Bronchial epithelial cell (primary cell): ENCODE measurements around the gene DTX4. TPM values are rescaled to one million over a fixed set of nuclear protein-coding genes. Genes with fewer than 3 reads are reported as not detected.
A peak's percentile ranks its signal among the peaks of the same experiment; 100 is the strongest.

ENCODE experiments used
- DNase-seq: peaks from one replicate; pipeline ENCODE4 v3.0.0-alpha.2; 2010; ENCODE audit warnings: low read depth
- FAIRE-seq: peaks from 2 replicates; lab custom pipeline; 2011; peaks lifted over from hg19 to GRCh38; lab: Jason Lieb, UNC
- H3K27me3 ChIP-seq: 2 replicates; pipeline ENCODE4 v1.5.1; 2011; ENCODE audit warnings: low read length; ENCODE audit not compliant: control insufficient read depth, insufficient read depth
- H3K36me3 ChIP-seq: 2 replicates; pipeline ENCODE4 v1.5.1; 2011; ENCODE audit warnings: low read length; ENCODE audit not compliant: control insufficient read depth, insufficient read depth
- H3K4me3 ChIP-seq: 2 replicates; pipeline ENCODE4 v1.5.1; 2011; ENCODE audit warnings: mild to moderate bottlenecking, low read depth, low read length, control low read depth
- total RNA-seq: library from RNA; depleted of rRNA; stranded (reverse); fragments of >200 nt; gene quantifications from 2 replicates; pipeline ENCODE4 v1.2.1, GENCODE V29; 2014
- TF ChIP-seq, protein P1 (sequence below): IDR thresholded peaks from 2 replicates; pipeline ENCODE4 v1.5.1; 2011; ENCODE audit warnings: mild to moderate bottlenecking, moderate library complexity, low read length, control low read depth, inconsistent platforms; ENCODE audit not compliant: insufficient read depth, severe bottlenecking

Gene DTX4
- total RNA-seq, 1 donor from 2014 or later, result 2.4 TPM

- Histone ChIP-seq H3K36me3 (no peaks in the 10 kb centered on the region), H3K4me3 (no peak overlapping the region), H3K27me3 (no peaks in the 10 kb centered on the region)
- FAIRE-seq (no peak), DNase-seq (no peak)
- TF ChIP-seq, protein P1, sequence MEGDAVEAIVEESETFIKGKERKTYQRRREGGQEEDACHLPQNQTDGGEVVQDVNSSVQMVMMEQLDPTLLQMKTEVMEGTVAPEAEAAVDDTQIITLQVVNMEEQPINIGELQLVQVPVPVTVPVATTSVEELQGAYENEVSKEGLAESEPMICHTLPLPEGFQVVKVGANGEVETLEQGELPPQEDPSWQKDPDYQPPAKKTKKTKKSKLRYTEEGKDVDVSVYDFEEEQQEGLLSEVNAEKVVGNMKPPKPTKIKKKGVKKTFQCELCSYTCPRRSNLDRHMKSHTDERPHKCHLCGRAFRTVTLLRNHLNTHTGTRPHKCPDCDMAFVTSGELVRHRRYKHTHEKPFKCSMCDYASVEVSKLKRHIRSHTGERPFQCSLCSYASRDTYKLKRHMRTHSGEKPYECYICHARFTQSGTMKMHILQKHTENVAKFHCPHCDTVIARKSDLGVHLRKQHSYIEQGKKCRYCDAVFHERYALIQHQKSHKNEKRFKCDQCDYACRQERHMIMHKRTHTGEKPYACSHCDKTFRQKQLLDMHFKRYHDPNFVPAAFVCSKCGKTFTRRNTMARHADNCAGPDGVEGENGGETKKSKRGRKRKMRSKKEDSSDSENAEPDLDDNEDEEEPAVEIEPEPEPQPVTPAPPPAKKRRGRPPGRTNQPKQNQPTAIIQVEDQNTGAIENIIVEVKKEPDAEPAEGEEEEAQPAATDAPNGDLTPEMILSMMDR, result no peak
These were observed 47.9 kb downstream of the DTX4 start for GRCh38 chr11:59219836-59220235.

- DNase-seq, result peak; percentile 90
- FAIRE-seq, result no peak
These were observed 49.5 kb downstream of the DTX4 start for GRCh38 chr11:59221441-59221840.

DNA sequence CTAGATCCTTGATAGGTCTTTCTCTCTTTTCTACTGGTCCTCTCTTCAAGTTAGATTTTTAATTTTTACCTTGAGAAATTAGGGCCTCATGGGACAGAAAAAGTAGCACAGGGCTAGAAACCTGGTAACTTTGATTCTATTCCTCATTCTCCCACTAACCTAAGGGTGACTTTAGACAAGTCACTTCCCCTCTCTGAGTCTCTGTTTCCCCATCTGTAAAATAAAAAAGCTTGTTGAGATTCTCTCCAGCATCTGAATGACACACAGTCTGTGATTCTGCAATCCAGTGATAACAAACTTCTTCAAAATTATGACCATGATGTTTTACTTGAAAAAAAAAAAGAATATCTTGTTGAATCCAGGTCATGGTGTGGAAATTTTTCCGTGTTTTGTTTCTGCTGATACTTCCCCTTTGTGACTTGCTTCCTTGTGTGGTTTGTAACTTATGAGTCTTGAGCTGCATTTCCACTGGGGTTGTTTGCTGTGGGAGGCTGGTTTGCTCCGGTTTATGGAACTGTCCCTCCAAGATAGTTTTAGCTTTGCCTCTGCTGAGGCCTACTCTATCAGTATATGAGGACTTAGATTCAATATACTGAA is 50.6 kb downstream of the DTX4 start:
- Histone ChIP-seq H3K27me3 (no peaks in the 10 kb centered on the region), H3K36me3 (no peaks in the 10 kb centered on the region), H3K4me3 (no peak overlapping the region)
- FAIRE-seq (no peak), DNase-seq (no peak)
- TF ChIP-seq, protein P1, result no peak

More at GRCh38 chr11:59221441-59221840, 49.5 kb downstream of the DTX4 start:
- Histone ChIP-seq H3K36me3 (no peaks in the 10 kb centered on the region), H3K27me3 (no peaks in the 10 kb centered on the region), H3K4me3 (no peak overlapping the region)
- TF ChIP-seq, protein P1, result peak; percentile 22

- H3K36me3 ChIP-seq, result no peaks in the 10 kb centered on the region
- no peak overlapping the region for H3K4me3 ChIP-seq
- no peaks in the 10 kb centered on the region for H3K27me3 ChIP-seq
- DNase-seq (no peak), FAIRE-seq (no peak)
- TF ChIP-seq, protein P1, result no peak
These were observed 51.2 kb downstream of the DTX4 start for GRCh38 chr11:59223177-59223576.

DNA sequence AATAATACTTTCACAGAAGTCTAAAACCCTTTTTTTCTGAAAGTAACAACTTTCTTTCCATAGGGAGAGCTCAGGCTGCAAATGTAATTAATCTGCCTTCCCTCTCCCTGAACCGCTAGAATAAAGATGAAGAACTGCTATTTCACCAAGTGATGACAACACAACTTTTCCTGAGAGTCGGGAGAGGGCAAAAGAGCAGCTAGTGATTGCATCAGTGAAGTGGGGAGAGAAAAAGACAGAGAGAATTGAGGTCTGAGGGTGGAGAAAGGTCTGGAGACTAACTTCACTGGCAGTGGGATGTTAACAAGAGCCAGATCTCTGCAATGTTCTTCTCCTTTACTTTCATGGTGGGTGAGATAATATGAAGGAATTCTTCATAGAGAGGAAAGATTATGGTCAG is 51.7 kb downstream of the DTX4 start:
- Histone ChIP-seq H3K4me3 (no peak overlapping the region), H3K36me3 (no peaks in the 10 kb centered on the region), H3K27me3 (no peaks in the 10 kb centered on the region)
- no peak for FAIRE-seq
- TF ChIP-seq, protein P1, result no peak
- no peak for DNase-seq
